HG03558 (cell line): ENCODE results near the gene PDCD1LG2.
A peak's percentile ranks its signal among the peaks of the same experiment; 100 is the strongest.
"Not testable (repeated sequence)": the region's sequence is repeated elsewhere in the genome, so short reads cannot be mapped to it uniquely, and the experiment has no call there.

ENCODE experiments used
- ATAC-seq: cut with Tn5 transposase; IDR thresholded peaks from one replicate; pipeline ENCODE4 v1.9.1; 2021; ENCODE audit warnings: moderate number of reproducible peaks; ENCODE audit not compliant: unreplicated experiment; ENCODE audit errors: extremely low read depth

The PDCD1LG2 gene

DNA sequence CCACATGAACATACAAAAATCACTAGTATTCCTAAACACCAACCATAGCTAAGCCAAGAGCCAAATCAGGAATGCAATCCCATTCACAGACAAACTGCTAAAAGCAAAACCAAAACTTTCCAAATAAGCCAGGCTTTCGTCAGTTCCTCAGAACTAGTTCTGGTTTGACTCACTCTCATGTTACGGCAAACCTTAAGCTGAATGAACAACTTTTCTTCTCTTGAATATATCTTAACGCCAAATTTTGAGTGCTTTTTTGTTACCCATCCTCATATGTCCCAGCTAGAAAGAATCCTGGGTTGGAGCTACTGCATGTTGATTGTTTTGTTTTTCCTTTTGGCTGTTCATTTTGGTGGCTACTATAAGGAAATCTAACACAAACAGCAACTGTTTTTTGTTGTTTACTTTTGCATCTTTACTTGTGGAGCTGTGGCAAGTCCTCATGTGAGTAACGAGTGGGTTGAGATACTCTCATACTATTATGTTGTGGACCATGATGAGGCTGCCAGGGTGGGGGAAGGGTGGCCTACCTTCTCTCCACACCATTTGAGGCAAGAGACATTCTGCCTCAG is at the start of gene PDCD1LG2:
Gene PDCD1LG2 (plus strand): TSS at position 172 of the 572 bp plus-strand sequence. CDS start 12,016 bp downstream, outside the sequence.
- ATAC-seq, result peak; percentile 58

DNA sequence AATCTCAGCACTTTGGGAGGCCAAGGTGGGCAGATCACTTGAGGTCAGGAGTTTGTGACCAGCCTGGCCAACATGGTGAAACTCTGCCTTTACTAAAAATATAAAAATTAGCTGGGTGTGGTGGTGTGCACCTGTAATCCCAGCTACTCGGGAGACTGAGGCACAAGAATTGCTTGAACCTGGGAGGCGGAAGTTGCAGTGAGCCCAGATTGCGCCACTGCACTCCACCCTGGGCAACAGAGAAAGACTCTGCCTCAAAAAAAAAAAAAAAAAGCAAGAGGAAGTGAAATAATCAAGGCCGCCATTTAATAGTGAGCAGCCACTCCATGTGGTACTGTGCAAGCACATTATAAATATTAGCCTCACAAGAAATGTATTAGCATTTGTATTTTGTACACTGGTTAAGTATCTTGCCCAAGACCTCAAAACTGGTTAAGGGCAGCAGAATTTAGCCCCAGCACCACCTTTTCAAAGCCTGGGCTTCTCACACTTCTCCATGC is 45.5 kb upstream of the PDCD1LG2 start:
- not testable (repeated sequence) for ATAC-seq

DNA sequence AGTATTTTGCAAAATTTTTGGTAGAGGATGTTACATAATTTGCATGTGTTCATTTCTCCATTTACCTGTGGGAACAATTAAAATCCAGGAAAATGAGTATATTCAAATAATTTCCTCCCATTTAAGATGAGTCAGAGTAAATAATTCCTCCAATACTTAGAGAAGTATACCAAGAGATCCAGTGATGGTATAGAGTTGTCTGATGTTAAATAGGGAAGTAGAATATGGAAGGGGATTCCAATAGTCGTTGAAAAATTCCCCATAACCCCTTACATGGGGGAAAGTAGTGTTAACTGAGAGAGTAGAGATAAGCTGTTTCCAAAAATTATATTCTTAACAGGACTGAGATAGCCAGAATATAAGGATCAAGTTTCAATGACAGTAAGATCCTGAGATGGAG is 44.3 kb upstream of the PDCD1LG2 start:
- no peak for ATAC-seq

DNA sequence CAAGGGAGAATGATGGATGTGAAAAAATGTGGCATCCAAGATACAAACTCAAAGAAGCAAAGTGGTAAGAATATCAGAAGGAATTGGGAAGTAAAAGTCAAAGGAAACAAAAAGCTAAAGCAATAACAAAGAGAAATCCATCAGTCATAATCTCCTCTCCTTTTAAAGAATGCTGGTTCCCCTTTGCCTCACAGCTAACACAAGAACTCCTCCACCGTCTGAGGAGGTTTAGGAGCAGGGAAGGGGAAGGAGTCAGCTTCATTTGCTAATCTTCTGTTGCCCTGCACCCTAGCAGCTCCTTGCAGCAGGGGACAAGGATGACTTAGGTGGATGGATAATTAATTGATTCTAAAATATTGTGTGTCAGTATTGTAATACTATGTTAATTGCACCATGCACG is 43.6 kb upstream of the PDCD1LG2 start:
- no peak for ATAC-seq

DNA sequence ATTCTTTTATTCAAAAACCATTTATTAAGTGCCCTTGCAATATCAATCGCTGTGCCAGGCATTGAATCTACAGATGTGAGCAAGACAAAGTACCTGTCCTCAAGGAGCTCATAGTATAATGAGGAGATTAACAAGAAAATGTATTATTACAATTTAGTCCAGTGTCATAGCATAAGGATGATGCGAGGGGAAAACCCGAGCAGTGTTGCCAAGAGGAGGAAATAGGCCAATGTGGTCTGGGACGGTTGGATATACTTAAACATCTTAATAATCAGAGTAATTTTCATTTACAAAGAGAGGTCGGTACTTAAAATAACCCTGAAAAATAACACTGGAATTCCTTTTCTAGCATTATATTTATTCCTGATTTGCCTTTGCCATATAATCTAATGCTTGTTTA is 41.5 kb upstream of the PDCD1LG2 start:
- no peak for ATAC-seq

DNA sequence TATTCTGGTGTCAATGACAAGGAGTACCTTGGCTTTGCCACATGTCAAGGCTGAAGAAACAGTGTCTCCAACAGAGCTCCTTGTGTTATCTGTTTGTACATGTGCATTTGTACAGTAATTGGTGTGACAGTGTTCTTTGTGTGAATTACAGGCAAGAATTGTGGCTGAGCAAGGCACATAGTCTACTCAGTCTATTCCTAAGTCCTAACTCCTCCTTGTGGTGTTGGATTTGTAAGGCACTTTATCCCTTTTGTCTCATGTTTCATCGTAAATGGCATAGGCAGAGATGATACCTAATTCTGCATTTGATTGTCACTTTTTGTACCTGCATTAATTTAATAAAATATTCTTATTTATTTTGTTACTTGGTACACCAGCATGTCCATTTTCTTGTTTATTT is 40.2 kb upstream of the PDCD1LG2 start:
- ATAC-seq, result no peak

DNA sequence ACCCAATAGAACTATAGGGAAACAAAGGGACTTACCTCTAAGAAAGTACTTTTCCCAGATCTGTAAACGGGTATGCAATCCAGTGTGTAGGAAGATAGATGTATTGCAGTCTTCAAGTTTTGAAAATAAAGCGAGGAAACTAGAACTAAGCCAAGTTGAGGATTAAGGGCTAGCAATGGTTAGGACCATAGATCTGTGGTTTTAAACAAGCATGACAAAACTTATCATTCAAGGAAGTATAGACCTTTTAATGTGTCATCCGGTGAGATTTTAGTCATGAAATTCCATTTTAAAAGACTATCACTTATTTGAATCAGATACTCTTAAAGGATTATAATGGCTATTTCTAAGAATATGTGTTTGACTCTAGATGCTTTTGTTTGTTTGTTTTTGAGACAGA is 39.5 kb upstream of the PDCD1LG2 start:
- no peak for ATAC-seq

DNA sequence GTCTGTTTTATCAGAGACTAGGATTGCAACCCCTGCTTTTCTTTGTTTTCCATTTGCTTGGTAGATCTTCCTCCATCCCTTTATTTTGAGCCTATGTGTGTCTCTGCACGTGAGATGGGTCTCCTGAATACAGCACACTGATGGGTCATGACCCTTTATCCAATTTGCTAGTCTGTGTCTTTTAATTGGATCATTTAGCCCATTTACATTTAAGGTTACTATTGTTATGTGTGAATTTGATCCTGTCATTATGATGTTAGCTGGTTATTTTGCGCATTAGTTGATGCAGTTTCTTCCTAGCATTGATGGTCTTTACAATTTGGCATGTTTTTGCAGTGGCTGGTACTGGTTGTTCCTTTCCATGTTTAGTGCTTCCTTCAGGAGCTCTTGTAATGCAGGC is 34.7 kb upstream of the PDCD1LG2 start:
- not testable (repeated sequence) for ATAC-seq

DNA sequence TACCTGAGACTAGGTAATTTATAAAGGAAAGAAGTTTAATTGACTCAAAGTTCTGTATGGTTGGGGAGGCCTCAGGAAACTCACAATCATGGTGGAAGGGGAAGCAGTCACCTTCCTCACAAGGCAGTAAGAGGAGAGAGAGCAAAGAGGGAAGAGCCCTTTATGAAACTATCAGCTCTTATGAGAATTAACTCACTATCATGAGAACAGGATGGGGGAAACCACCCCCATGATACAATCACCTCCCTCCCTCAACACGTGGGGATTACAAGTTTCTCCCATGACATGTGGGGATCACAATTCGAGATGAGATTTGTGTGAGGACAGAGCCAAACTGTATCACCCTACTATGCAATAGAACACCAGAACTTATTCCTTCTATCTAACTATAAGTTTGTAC is 32.1 kb upstream of the PDCD1LG2 start:
- ATAC-seq, result no peak

DNA sequence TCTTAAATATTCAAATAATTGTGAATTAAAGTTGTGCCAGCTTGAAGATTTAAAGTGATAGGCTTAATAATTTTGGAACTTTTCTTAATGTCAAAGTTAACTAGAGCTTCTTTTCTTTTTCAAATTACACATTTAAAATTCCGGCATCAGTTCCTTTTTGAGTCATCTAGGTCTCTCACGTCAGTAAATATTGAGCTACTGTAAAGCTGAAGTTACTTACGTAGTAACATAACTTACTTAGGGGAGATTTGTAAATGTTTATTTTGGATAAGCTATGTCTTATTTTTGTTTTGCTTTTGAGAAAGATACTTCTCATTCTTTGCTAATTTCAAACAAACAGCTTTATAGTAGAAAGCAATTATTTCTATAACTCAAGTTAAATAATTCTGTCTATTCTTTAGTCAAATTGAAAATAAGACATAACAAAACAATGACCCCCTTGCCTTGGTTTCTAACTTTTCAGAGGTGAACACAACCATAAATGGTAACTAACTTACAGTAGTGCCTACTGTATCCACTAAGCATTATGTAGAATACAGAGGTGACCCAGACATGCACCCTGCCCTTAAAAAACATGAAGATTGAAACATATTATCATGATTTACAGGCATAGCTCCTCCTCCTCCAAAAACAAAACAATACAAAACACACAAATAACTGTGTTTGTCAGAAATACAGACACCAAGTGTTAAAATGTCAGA is 30.2 kb upstream of the PDCD1LG2 start:
- ATAC-seq, result no peak

DNA sequence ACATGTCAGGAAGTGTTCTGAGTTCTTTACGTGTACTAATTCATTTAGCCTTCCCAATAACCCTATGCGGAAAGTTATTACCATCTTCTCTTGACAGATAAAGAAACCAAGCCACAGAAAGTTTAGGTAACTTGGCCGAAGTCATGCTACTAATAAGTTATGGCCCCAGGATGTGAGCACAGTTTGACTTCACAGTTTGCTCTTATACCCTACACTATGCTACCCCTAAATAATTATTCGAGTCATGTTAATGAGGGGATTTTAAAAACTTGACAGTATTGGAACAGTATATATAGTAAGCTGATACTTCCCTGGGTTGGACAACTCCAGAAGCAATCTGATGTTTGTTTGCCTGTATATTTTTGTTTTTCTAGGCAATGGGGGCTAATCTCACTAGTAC is 29.4 kb upstream of the PDCD1LG2 start:
- ATAC-seq, result no peak

DNA sequence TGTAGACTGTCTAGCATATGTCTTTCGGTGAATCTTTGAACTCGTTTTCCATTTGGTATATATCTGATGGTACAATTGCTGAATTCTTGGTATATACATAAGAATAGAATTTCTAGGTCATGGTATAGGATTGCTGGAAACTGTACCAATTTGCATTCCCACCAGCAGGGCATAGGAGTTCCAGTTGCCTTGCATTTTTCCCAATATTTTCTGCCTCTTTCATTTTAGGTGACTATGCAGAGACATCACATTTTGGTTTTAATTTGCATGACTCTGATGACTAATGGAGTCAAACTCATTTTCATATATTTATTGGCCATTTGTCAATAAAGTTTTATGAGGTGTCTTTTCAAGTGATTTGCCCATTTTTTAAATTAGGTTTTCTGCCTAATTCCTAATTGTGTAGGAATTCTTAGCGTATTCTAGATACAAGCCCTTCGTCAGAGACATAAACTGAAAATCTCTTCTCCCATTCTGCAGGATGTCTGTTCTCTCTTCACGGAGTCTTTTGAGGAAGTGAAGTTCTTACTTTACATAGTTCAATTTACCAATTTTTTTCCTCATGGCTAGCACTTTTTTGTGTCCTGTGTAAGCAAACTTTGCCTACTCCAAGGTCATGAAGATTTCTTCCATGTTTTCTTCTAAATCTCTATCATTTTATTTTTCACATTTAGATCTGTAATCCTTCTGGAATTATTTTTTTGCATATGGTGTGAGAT is 28.9 kb upstream of the PDCD1LG2 start:
- no peak for ATAC-seq

DNA sequence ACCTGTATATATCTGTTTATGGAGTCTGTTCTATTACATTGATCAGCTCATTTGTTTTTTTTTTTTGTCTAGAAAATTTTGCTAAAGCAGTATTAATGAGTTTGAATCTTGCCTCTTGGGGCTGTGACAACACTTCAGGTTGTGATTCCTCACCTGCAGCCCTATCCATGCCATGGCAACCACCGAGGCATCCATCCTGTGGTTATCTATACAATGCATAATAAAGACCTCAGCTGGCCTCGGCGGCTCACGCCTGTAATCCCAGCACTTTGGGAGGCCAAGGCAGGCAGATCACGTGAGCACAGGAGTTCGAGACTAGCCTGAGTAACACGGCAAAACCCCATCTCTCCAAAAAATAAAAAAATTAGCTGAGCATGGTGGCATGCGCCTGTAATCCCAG is 28.1 kb upstream of the PDCD1LG2 start:
- ATAC-seq, result no peak

DNA sequence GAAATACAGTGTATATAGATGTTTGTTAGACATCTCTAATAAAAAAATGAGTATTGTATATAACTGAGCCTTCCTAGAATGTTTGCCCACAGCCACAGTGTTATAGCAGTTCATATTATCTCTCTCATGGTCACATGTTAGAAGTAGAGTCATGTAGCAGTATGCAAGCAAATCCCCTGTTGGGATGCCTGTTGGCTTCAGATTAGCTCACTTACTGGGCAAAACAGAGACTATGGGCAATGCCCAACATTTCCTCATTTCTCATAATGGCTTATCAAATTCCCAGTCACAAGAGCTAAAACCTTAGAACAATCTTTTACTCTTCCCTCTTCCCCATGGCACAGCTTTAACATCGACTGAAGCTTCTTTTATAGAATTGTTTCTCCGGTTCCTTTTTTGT is 27.0 kb upstream of the PDCD1LG2 start:
- no peak for ATAC-seq

DNA sequence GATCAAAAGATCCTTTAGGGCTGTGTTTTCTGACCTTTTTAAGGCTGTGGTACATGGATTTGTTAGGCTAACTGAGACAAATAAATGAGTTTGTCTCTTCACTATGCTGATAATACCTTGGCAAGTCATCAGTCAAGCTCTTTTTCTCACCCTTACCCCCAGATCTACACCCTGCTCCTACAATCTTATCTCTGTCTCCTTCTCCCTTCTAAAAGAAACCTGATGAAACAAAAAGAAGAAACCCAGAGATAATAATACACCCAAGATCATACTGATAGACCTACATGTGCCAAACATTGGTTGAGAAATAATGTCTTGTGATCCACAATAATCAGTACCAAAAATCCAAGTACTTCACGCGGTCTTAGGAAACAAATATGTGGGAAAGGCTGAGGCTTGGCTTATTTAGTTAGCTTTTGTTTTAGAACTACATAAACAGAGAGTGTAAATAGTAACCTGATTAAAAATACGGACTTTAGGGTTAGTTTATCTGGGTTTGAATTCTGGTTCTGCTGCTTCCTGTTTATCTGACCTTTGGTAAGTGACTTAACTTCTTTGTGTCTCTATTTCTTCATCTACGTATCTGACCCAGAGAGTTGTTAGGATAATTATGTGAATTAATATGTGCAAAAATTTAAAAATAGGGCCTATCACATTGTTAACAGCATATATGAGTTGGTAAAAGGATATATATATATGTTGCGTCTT is 24.8 kb upstream of the PDCD1LG2 start:
- no peak for ATAC-seq

DNA sequence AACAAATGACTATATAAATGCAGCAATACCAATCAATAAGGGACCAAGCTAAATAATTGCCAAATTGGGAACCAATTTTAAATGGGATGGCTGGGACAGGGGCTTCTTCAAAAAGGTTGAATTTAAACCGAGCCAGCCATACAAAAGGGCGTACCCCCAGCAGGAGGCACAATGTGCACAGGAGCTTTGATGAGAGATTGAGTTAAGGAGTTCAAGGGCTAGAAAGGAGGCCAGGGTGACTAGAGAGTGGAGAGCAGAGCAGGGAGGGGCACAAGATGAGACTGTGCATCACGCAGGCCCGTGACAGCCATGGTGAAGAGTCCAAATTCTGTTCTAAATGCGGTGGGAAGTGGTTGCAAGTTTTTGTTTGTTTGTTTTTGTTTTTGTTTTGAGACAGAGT is 23.3 kb upstream of the PDCD1LG2 start:
- no peak for ATAC-seq

DNA sequence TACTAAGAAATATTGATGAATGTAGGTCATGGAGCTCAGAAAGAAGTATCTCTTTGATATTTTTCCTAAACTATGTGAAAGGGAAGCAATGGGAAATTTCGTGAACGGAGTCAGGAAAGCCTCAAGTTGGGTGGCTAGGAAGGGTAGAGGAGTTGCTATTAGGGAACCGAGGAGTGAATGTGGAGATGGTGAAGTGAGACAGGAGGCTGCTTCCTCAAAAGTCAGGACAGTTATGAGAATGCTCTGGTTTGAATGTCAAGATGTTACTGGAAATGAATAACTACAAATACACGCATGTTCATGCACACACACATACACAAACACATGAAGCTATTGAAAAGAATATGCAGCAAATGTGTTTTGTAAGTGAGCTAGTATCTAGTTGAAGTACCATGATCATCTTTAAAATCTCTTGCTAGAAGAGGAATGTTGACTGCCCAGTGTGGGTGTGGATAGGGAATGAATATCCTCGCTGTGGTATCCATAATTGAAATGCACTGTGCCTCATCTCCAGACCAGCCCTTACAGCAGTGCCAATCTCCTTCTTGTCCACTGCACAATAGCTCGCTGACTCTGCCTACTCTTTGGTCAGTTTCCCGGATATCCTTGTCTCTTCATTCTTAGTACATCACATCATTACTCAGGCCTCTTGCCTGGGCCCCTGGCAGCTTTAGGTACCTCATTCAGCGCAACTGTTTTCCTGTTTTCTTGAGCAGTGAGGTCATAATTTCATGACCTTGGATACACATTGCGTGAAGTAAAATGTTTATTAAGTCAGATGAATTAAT is 21.9 kb upstream of the PDCD1LG2 start:
- no peak for ATAC-seq

DNA sequence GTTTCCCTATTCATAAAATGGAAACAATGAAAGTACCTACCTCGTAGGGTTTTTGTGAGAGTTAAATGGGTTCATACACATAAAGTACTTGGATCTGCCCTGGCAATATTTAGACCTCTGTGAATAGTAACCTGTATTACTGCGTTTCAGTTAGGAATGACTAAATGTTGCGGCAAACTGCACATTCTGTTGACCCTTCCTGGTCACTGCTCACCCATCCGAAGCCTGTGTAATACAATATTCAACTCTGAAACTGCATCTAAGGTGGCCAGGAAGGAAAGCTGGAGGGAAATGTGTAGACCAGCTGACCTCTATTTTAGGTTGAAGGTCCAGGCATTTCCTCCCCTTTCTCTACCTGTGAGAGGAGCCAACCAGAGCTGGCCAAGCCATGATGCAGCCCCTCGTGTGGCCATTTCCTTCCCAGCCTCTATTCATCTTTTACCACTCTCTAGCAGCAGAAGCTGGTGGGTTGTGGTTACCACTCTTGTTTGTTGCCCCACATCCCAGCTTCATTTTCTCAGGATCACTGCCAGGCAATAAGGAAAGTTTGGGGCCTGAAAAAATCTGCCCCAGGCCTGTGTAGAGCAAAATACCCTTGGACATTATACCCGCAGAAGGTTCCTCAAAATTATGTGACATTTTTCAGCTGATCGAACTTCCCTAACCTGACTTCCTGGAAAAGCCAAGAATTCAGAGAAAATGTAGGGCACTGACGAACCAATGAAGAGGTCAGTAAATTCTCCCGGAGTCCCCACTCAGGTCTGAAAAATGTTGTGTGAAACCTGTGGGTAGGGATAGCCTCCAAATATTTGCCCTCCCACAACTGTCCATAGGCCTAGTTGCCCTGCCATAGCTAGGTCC is 20.5 kb upstream of the PDCD1LG2 start:
- no peak for ATAC-seq
